Eye (tissue), 1 donor: Measurements from ENCODE around the gene KISS1R.

Experiments
- DNase-seq: peaks from one replicate; pipeline ENCODE4 v3.0.0-alpha.2; 2015

KISS1R gene

DNA sequence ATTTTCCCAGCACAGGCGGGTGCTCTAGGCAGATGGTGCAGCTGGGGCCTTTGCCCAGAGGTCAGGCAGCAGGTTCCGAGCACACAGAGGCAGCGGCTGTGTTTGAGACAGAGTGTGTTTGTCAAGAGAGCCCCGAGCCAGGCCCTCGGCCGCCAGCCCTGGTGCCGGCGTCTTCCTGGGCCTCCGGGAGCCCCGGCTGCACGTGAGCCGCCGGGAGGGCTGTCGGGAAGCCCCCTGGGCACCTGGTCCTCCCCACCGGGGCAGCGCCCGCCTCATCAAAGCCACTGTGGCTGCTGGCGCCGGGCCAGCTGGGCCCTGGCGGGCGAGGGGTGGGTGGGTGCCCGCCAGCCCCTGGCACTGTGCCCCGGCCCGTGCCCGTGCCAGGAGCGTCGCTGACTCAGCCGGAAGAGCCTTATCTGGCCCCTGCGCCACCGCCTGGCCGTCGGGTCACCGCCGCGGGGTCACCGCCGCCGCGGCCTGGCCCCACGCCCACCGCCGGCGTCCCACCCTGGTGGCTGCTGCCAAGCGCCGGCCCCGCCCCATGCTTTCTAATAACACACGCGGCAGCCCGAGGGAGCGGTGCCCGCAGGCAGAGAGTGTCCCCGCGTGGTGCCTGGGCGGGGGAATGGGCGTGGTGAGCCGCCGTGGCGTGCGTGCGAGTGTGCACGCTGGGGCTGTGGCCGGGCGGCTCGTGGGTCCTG lies 23.6 kb downstream of the KISS1R start:
- no peak for DNase-seq

DNA sequence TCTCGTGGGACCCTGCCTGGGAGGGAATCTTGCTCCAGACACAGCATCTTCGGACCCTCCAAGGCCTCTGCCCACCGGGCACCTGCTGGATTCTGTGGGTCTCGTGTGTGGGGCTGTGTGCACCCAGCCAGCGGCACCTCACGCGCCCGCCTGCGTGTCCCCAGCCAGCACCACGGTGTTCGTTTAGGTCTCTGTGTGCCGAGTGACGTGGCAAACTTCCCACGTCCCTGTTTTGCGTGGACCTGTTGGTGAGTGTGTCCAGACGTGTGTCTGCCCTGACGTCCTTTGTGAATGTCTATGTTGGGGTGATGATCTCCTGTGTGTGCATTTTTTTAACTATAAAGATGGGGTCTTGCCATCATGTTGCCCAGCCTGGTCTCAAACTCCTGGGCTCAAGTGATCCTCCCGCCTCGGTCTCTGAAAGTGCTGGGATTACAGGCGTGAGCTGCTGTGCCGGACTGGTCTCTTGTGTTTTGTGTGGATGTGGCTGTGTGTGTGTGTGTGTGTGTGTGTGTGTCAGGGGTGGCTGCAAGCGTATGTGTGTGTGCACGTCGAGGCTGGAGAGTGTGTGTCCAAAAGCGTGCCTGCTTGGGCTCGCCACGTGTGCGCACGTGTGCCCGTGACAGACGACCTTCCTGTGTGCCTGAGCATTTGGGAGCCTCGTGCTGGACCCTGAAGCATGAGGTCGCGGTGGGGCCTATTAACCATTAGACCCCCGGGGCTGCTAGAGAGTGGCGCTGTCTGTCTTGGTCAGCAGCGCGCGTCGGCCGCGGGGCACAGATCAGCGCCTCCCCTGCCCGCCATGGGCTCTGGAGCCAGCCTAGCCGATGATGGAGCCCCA lies 24.4 kb downstream of the KISS1R start:
- no peak for DNase-seq

DNA sequence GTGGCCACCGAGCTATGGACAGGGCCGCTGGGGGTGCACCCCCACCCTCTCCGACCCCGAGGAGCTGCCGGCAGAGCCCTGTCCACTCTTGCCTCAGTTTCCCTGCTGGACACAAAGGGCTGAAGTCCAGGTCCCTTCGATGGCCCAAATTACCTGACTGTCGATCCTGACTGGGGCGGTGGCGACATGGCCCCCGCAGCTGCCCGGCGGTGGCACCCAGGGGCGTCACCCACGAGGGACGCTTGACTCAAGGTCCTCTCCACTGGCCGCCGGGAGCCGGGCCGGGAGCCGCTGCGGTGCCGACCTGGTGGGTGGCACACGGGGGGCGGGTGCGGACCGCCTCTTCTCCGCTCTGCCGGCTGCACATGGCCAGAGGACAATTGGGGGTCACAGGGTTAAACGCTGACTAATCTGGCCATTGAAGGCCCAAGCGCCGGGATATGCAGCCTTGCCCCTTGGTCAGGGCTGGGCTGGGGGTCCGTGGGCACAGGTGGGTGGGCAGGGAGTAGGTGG lies 25.1 kb downstream of the KISS1R start:
- DNase-seq, result no peak

DNA sequence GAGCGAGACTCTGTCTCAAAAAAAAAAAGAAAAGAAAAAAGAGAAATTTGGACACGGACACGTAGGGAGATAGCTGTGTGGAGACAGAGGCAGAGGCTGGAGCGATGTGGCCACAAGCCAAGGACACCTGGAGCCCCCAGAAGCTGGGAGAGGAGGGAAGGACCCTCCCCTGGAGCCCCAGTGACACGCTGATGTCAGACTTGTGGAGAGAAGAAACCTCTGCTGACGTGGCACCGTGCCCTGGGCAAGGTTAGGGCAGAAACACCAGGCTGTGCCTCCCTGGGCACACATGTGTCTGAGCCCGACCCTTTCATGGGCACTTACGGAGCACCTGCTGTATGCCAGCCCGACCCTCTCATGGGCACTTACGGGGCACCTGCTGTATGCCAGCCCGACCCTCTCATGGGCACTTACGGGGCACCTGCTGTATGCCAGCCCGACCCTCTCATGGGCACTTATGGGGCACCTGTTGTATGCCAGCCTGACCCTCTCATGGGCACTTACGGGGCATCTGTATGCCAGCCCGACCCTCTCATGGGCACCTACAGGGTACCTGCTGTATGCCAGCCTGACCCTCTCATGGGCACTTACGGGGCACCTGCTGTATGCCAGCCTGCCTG lies 26.5 kb downstream of the KISS1R start:
- DNase-seq, result no peak

DNA sequence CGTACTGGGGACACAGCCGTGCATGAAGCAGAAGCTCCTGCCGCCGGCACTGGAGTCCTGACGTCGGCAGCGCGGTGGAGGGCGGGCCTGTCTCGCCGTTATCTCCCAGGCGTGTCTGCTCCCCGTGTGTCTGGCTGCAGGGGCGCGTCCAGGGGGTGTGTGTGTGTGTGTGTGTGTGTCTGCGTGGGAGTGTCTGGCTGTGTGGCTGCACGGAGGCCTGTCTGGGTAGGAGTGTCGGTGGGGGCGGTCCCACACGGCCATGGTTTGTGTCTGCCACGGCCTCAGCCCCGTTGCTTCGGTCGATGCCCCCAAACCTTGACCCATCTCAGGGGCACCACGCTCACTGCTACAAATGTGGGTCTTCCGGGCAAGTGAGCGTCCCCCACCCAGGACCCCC lies 27.0 kb downstream of the KISS1R start:
- DNase-seq, result no peak

DNA sequence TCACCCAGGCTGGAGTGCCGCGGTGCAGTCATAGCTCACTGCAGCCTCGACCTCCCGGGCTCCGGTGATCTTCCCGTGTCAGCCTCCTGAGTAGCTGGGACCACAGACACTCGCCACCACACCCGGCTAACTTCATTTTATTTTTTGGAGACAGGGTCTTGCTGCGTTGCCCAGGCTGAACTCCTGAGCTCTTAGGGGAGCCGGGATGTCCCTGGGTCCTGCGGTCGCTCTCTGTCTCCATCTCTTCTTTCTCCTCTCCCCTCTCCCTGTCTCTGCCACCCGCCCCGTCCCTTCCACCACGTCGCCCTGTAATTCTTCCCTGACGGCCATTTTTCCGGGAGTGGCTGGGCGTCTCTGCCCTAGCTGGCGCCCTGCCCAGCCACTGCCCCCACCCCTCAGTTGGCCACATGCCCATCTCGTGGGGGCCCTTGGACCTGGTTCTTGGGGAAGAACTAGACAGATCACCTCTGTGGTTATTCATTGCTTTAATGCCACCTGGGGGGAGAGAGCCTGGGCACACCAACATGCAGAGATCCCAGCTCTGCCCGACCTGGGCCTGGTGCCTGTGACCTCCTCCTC lies 27.6 kb downstream of the KISS1R start:
- DNase-seq, result no peak

DNA sequence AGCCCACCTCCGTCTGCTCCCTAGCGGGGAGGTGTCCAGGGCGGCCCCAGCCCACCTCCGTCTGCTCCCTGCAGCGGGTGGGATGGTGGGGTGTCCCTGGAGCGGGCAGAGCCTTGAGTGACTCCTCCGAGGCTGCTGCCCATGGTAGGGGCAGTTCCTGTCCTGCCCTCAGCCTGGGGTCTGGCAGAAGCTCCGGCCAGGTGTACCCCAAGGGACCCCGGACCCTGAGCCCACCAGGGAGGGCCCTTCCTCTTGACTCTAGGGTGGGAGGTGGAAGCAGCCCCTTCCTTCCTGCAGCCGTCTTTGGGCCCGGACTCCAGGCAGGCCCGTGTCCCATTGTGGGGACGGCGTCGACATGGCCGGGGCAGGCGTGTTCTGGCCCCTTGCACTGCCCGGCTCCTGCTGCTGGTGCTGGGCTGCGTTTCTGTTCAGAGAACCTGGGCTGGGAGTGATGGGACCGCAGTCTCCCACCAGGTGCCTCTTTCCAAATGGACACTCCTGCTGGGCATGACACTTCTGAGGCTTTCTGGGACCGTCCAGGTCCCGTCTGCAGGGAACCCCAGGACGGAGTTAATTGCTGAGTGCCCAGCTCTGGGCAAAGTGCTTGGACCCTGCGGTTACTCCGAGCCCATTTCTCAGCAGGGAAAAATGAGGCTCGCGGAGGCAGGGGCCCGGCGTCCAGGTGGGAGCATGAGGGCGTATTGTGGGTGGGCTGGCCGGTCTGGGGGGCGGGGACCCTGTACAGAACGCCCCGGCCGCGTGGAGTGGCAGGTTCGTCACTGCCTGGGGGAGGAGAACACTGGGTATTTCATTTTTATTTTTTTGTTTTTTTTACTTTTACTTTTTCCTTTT lies 28.5 kb downstream of the KISS1R start:
- DNase-seq, result no peak

DNA sequence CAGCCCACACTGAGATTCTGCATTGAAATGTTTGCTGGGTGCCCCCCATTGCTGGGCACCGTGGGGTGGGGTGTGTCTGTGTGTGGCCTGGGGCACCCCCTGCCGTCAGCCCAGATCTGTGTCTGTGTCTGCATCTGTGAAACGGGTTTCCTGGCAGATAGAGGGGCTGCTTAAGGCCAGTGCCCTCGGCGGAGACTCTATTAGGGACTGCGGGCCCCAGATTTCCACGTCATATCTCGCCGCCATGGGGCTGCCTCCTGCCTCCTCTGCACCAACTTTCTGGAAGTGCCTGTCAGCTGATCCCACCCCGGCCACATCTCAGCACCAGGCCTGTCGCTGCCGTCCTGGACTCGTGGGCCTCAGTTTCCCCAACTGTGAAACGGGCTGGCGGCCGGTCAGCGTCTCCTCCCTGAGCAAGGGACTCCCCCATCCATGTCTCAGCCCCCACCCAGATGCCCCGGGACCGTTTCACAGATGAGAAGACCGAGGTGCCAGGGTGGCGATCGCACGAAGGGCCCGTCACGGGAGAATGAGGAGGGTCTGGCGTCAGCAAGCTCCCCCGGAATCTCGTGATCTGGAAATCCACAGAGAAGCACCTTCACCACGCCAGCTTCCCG lies 30.1 kb downstream of the KISS1R start:
- DNase-seq, result no peak

DNA sequence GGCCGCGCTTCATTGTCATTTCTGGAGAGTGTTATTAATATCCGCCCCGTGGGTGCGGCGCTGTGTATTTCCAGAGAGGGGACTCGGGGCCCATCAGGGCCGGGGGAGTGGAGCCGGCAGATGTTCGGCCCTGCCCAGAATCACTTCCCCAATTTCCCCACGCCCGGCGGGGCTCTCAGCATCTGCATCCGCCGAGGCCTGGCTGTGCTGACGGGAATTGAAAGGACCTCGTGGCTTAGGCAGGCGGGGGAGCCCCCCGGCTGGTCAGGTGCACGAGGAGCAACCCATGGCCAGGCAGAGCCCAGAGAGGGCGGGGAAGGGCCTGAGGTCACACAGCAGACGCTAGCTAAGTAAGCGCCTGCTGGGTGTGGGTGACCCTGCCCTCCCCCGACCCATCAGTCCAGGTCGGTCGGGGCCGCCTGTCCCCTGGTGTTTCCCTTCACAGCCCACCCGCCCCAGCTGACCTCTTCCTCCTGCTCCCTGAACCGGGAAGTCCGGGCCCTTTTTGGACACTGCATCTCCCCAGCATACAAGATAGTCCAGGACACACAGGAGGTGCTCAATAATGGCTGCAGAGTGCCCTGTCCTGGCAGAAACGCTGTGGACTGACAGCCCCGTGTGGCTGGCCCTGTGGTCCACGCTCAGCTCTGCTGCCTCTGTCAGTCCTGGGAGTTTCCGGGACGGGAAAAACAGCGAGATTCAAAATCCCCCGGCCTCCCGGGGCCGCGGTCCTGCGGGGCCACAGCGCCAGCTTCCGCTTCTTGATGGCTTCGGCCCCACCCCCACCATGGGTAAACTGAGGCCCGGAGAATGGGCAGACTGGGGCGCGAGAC lies 30.8 kb downstream of the KISS1R start:
- no peak for DNase-seq

DNA sequence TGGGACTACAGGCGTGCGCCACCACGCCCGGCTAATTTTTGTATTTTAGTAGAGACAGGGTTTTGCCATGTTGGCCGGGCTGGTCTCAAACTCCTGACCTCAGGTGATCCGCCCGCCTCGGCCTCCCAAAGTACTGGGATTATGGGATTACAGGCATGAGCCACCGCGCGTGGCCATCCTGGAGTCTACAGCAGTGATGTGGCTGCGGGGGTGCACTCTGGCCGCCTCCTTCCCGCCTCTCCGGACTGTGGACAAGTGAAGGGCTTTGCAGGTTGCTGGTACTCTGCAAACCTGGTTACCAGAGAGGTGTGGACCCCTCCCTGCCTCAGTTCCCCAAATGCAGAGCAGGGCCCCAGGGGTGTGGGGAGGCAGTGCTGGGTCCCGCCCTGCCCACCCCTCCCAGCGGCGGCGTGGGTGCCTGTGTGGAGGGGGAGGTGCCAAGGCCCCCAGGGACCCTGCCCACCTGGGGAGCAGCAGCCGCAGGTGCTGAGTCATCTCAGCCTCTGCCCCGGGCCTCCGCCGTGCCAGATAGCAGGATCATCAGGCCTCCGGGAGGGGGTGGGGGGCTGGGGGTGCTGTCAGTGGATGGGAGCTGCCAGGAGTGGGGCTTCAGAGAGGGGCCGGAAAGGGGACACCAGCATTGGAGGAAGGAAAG lies 31.8 kb downstream of the KISS1R start:
- no peak for DNase-seq

DNA sequence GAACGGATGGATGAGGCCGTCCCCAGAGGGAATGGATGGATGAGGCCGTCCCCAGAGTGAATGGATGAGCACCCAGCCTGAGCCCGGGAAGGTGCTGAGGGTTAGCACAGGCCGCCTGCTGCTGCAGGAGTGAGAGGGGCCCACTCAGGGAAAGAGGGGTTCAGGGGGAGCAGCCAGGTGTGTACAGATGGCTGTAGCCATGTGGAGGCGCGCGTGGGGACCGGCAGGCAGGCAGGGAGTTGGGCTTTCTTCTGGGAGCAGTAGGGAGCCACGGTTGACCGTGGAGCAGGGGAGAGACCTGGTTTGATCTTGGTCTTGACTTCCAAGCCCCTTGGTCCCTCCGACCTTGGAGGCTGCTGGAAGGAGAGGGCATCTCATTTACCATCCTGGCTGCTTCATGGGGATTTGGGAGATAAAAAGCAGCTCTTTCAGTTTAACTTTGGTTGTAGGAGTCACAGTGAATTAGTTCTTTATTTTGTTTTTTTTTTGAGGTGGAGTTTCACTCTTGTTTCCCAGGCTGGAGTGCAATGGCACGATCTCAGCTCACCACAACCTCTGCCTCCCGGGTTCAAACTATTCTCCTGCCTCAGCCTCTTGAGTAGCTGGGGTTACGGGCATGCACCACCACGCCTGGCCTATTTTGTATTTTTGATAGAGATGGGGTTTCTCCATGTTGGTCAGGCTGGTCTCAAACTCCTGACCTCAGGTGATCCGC lies 33.4 kb downstream of the KISS1R start:
- no peak for DNase-seq

DNA sequence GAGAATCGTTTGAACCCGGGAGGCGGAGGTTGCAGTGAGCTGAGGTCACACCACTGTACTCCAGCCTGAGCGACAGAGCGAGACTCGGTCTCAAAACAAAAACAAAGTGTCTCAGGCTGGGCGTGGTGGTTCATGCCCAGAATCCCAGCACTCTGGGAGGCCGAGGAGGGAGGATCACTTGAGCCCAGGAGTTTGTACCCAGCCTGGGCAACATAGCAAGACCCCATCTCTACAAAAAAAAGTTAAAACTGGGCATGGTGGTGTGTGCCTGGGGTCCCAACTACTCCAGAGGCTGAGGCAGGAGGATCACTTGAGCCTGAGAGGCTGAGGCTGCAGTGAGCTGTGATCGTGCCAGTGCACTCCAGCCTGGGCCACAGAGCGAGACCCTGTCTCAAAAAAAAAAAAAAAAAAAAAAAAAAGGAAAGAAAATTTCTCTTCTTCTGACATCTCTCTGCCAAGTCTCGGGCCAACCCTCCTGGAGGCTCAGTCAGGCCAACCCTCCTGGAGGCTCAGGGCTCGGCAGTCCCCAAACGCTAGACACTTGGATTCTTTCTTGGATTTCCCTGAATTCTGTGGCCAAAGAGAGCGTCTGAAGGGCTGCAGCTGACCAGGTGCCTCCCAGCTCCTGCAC lies 35.0 kb downstream of the KISS1R start:
- DNase-seq, result no peak

DNA sequence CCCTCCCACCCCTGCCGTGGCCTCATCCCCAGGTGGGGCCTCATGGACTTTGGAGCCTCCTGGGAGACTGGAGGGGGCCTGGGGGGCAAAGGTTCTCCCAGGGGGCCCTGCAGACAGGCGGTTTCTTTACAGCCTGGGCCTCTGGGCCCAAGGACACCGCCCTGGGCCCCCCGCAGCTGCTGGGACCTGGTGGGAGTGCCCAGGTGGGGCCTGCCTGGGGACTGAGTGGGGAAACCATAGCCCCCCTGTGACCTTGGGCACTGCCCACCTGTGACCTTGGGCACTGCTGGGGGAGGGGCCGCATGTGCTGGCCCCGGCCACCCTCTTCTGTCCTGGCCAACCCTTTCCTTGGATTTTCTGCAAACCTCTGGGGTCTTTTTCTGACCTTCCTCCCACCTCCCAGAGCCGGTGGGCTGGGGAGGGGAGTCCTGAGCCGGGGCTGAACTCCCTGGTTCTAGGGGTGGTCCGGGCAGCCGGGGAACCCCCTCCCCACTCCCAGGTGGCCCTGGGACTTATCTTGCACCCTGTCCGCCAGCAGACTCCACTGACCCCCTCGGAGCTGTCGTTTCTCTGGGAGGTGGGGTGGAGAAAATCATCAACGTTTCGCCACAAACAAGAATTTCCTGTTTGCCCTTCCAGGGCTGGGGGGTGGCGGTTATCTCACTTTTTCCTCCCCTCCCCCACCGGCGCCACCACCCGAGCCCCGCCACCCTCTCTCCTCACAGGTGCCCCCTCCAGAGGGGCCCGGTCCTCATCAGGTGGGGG lies 35.7 kb downstream of the KISS1R start:
- no peak for DNase-seq

DNA sequence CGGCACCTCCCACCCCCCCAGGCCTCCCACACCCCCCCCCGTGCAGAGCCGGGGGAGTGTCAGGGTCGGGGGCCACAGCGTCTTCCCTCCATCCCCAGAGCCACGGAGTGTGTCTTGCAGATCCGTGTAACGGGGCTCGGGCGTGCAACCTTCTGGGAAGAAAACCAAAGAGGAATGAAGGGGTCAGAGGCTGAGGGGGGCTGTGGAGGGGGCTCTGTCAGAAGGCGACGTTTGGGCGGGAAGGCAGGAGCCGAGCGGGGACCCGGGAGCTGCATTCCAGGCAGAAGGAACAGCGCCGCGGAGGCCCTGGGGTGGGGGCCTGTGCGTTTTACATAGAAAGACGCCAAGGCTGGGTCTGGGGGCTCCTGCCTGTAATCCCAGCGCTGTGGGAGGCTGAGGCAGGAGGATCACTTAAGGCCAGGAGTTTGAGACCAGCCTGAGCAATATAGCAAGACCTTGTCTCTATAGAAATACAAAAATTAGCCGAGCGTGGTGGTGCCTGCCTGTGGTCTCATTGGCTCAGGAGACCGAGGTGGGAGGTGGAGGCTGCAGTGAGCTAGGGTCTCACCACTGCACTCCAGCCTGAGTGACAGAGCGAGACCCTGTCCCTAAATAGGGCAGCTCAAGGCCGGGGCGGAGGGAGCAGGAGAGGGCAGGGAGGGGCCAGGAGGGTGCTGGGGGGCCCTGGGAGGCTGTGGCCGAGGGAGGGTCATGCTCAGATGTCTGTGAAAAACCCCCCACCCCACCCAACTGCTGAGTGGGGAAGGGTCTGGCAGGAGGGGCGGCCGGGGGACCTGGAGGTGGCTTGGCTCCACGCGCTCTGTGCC lies 36.5 kb downstream of the KISS1R start:
- peak; percentile 69 for DNase-seq

DNA sequence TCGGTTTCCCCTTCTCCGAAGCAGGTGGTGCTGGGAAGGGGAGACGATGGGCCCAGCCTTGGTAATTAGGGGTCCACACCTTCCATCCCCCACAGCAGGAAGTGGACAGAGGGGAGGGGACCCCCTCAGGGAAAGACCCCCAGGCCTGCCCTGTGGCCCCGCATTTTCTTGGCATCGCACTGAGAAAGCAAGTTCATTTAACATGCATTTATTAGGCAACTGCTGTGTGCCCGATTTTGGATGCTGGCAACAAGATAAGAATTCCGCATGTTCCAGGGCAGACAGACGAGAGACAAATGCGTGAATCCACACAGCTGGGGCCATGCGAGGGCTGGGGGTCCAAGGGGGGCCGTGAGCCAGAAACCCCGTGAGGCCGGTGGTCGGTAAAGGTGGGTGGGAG lies 37.1 kb downstream of the KISS1R start:
- DNase-seq, result no peak

DNA sequence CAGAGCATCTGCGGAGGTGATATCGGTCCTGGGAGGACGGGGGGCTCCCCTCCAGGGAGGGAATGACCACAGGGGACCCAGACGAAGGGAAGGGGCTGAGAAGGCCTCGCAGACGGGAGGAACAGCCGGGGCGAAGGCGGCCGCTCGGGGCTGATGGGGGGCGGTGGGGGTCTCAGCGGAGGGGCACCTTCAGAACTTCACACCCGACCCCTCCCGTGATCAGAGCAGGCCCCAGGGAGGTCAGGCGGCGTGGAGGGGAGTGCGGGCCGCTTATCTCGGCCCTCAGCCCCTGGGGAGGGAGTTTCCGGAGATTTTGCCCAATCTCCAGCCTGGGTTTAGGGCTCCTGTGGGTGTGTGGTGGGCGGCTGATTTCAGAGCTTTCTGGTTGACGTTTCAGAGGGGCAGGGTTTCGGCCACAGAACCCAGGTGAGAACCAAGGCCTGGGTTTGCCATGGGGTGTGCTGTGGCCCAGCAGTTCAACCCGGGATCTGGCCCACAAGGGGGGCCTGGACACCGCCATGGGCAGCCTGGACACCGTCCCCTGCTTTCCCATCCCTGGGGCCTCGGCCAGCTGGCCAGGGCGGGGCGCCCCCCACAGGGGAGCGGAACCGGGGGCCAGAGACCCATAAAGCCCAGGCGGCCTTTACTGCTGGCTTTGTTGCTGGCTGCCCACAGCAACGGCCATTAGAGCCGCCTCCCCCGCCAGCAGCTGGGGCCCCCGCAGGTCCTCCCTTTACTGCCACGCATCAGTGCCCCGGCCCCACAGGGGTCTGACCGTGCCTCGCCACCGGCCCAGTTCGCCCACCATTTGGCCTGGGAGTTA lies 37.8 kb downstream of the KISS1R start:
- peak; percentile 77 for DNase-seq
